Esophagus muscularis mucosa (tissue), 4 donors: ENCODE data around the gene RTP2.

ENCODE experiments used
- CTCF ChIP-seq, 3 experiments: fragments of 200-600 bp in 2 of 3; fragments of 450-650 bp in 1 of 3; sonication (generic) in 2 of 3; IDR thresholded peaks; one replicate each; pipeline ENCODE4 v1.5.1; 2017 to 2019; ENCODE audit warnings: antibody characterized with exemption in 3 of 3, mild to moderate bottlenecking in 2 of 3, moderate library complexity in 1 of 3
- EP300 ChIP-seq: sonication (generic); formaldehyde crosslinking; IDR thresholded peaks from one replicate; pipeline ENCODE4 v1.6.1; 2017; ENCODE audit warnings: antibody characterized with exemption
- POLR2AphosphoS5 ChIP-seq, 2 donors: sonication (generic); formaldehyde crosslinking; IDR thresholded peaks; one replicate each; pipeline ENCODE4 v1.6.1; 2017; ENCODE audit warnings: antibody characterized with exemption in 2 of 2

GRCh38 chr3:187742351-187743171, 40.2 kb upstream of the RTP2 start:
- TF ChIP-seq CTCF (IDR thresholded peaks at IDR 0.05) = no peak
- TF ChIP-seq EP300 = no peak
- no peak for TF ChIP-seq POLR2AphosphoS5 (IDR thresholded peaks at IDR 0.05)
